Gastroesophageal sphincter (tissue), 3 donors: ENCODE data around the gene PCGF2.

Experiments used
- POLR2A ChIP-seq, 2 donors: fragments of 450-650 bp; IDR thresholded peaks; one replicate each; pipeline ENCODE4 v1.6.1; 2017; ENCODE audit warnings: antibody characterized with exemption in 2 of 2, mild to moderate bottlenecking in 2 of 2, moderate library complexity in 1 of 2
- POLR2AphosphoS5 ChIP-seq: sonication (generic); formaldehyde crosslinking; IDR thresholded peaks from one replicate; pipeline ENCODE4 v1.6.1; 2017; ENCODE audit warnings: antibody characterized with exemption
- TF ChIP-seq, protein P1 (sequence below), 4 experiments: fragments of 200-600 bp in 2 of 4; fragments of 450-650 bp in 2 of 4; sonication (generic) in 1 of 4; IDR thresholded peaks; one replicate each; pipeline ENCODE4 v1.5.1; 2017 to 2019; ENCODE audit warnings: antibody characterized with exemption in 4 of 4, mild to moderate bottlenecking in 2 of 4, moderate library complexity in 2 of 4

DNA sequence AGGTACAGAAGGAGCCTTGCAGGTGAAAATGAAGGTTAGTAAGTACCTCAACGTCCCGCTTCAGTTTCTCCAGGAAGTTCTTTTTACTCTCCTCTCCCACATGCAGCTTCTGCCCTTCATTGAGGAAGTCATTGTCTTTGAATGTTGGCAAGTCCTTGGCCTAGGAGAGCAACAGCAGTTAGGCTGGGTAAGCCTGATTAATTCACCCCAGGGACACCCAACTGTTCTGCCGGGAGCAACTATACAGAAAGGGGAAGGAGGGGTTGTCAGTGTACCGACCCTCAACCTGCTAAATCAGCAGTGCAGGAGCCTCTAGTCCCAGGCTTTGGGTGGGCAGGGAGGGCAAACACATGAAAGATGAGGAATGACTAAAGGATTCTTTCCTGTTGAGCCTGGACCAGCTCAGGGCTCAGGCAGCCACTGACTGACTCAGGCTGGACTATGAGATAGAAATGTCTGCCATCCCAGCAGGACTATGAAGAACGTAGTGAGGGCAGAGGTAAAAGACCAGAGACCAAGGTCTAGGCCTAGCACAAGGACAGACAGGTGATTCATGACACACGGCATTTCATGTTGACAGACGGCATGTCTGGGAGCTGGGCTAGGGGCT lies 29.6 kb upstream of the PCGF2 start:
- TF ChIP-seq, protein P1, sequence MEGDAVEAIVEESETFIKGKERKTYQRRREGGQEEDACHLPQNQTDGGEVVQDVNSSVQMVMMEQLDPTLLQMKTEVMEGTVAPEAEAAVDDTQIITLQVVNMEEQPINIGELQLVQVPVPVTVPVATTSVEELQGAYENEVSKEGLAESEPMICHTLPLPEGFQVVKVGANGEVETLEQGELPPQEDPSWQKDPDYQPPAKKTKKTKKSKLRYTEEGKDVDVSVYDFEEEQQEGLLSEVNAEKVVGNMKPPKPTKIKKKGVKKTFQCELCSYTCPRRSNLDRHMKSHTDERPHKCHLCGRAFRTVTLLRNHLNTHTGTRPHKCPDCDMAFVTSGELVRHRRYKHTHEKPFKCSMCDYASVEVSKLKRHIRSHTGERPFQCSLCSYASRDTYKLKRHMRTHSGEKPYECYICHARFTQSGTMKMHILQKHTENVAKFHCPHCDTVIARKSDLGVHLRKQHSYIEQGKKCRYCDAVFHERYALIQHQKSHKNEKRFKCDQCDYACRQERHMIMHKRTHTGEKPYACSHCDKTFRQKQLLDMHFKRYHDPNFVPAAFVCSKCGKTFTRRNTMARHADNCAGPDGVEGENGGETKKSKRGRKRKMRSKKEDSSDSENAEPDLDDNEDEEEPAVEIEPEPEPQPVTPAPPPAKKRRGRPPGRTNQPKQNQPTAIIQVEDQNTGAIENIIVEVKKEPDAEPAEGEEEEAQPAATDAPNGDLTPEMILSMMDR (IDR thresholded peaks at IDR 0.05), result no peak
- TF ChIP-seq POLR2AphosphoS5 (no peak), POLR2A (IDR thresholded peaks at IDR 0.05) (no peak)
